MM.1S (cell line): ENCODE data around the gene TIMP4.

ENCODE experiments used
- DNase-seq: peaks from one replicate; pipeline ENCODE4 v3.0.0-alpha.2; 2015
- H2AFZ ChIP-seq: fragments of 300-600 bp; sonication (generic); 2 replicates; pipeline ENCODE4 v1.6.0; 2016; ENCODE audit warnings: antibody characterized with exemption, low read length
- H3F3A ChIP-seq: fragments of 300-600 bp; sonication (generic); 2 replicates; pipeline ENCODE4 v1.6.1; 2016; ENCODE audit warnings: mild to moderate bottlenecking, antibody characterized with exemption, low read length, moderate library complexity, mixed read lengths; ENCODE audit not compliant: insufficient read depth
- H3K27ac ChIP-seq: fragments of 300-600 bp; sonication (generic); 2 replicates; pipeline ENCODE4 v1.5.1; 2016; ENCODE audit warnings: mild to moderate bottlenecking, low read length
- H3K27me3 ChIP-seq: fragments of 300-600 bp; sonication (generic); replicated peaks from 2 replicates; pipeline ENCODE4 v1.6.0; 2016; ENCODE audit warnings: low read length; ENCODE audit not compliant: insufficient read depth
- H3K36me3 ChIP-seq: fragments of 300-600 bp; sonication (generic); replicated peaks from 2 replicates; pipeline ENCODE4 v1.6.1; 2016; ENCODE audit warnings: mild to moderate bottlenecking, low read length, mixed read lengths; ENCODE audit not compliant: insufficient read depth
- H3K4me1 ChIP-seq: fragments of 300-600 bp; sonication (generic); 2 replicates; pipeline ENCODE4 v1.6.1; 2016; ENCODE audit warnings: low read length, mixed read lengths
- H3K4me2 ChIP-seq: fragments of 300-600 bp; sonication (generic); 2 replicates; pipeline ENCODE4 v1.6.0; 2016; ENCODE audit warnings: low read depth, low read length
- H3K4me3 ChIP-seq: fragments of 300-600 bp; sonication (generic); 2 replicates; pipeline ENCODE4 v1.5.1; 2016; ENCODE audit warnings: low read length, mixed read lengths
- H3K79me2 ChIP-seq: fragments of 300-600 bp; sonication (generic); 2 replicates; pipeline ENCODE4 v1.6.1; 2016; ENCODE audit warnings: mixed run types, low read length, mixed read lengths
- H3K9ac ChIP-seq: fragments of 300-600 bp; sonication (generic); 2 replicates; pipeline ENCODE4 v1.6.1; 2016; ENCODE audit warnings: low read length, mixed read lengths
- H3K9me2 ChIP-seq: fragments of 300-600 bp; sonication (generic); replicated peaks from 2 replicates; pipeline ENCODE4 v1.6.1; 2016; ENCODE audit warnings: mild to moderate bottlenecking, low read length, mixed read lengths; ENCODE audit not compliant: insufficient read depth
- H3K9me3 ChIP-seq: fragments of 300-600 bp; sonication (generic); replicated peaks from 2 replicates; pipeline ENCODE4 v1.6.1; 2016; ENCODE audit warnings: mild to moderate bottlenecking, low read length, mixed read lengths; ENCODE audit not compliant: insufficient read depth
- H4K20me1 ChIP-seq: fragments of 300-600 bp; sonication (generic); 2 replicates; pipeline ENCODE4 v1.6.1; 2016; ENCODE audit warnings: mild to moderate bottlenecking, low read length, moderate library complexity, mixed read lengths; ENCODE audit not compliant: insufficient read depth
- EZH2 ChIP-seq: fragments of 300-600 bp; sonication (generic); optimal IDR thresholded peaks from 2 replicates; pipeline ENCODE3; 2017; ENCODE audit warnings: low read depth, mild to moderate bottlenecking, antibody characterized with exemption, low read length, mixed read lengths
- EZH2phosphoT487 ChIP-seq: fragments of 300-600 bp; sonication (generic); IDR thresholded peaks from 2 replicates; pipeline ENCODE4 v1.6.1; 2018; ENCODE audit warnings: antibody characterized with exemption, low read length
- TF ChIP-seq, protein P1 (sequence below): fragments of 300-600 bp; sonication (generic); IDR thresholded peaks from 2 replicates; pipeline ENCODE4 v1.5.1; 2016; ENCODE audit warnings: antibody characterized with exemption, low read length, mixed read lengths

TIMP4 gene

DNA sequence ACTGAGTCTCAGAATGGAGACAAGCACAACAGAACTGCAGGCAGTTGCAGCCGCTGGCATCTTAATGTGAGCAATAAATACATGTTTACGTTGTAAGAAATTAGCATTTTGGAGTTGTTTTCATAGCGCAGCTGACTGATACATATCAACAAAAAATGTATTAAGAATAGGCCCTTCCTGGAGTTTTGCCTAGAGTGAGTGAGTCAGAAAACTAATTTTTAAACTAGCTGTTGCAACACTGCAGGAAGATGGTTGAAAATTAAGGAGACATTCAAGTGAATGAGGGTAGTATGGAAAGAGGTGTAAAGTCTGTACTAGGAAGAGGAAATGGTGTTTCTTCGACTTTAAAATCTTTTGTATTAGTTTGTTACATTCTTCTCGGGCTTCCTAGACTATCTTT is 39.6 kb upstream of the TIMP4 start:
- no peak overlapping the region for H2AFZ ChIP-seq

GRCh38 chr3:12197475-12197874 is 38.8 kb upstream of the TIMP4 start:
- no peak for DNase-seq
- Histone ChIP-seq H3K4me1 (peaks cover 5% of the 10 kb centered on the region; the same call in 1 of the 2 replicates), H3K36me3 (no peaks in the 10 kb centered on the region), H3K9ac (no peak overlapping the region), H3K27ac (no peak overlapping the region), H4K20me1 (no peaks in the 10 kb centered on the region), H3K79me2 (no peaks in the 10 kb centered on the region), H2AFZ (no peak overlapping the region), H3K4me3 (no peak overlapping the region), H3K4me2 (no peak overlapping the region), H3K9me2 (no peaks in the 10 kb centered on the region), H3K9me3 (no peaks in the 10 kb centered on the region), H3K27me3 (no peaks in the 10 kb centered on the region), H3F3A (no peaks in the 10 kb centered on the region)
- TF ChIP-seq EZH2phosphoT487: no peak
- no peak for TF ChIP-seq EZH2

More for the DNA sequence above, 39.6 kb upstream of the TIMP4 start:
- Histone ChIP-seq H3K4me3 (no peak overlapping the region), H4K20me1 (no peaks in the 10 kb centered on the region), H3K27me3 (no peaks in the 10 kb centered on the region), H3K36me3 (no peaks in the 10 kb centered on the region), H3K27ac (no peak overlapping the region), H3K79me2 (no peaks in the 10 kb centered on the region), H3K4me1 (peaks cover 1% of the 10 kb centered on the region; the same call in 1 of the 2 replicates), H3K9me3 (no peaks in the 10 kb centered on the region), H3K9ac (no peak overlapping the region), H3F3A (no peaks in the 10 kb centered on the region), H3K9me2 (no peaks in the 10 kb centered on the region), H3K4me2 (no peak overlapping the region)
- TF ChIP-seq, protein P1, sequence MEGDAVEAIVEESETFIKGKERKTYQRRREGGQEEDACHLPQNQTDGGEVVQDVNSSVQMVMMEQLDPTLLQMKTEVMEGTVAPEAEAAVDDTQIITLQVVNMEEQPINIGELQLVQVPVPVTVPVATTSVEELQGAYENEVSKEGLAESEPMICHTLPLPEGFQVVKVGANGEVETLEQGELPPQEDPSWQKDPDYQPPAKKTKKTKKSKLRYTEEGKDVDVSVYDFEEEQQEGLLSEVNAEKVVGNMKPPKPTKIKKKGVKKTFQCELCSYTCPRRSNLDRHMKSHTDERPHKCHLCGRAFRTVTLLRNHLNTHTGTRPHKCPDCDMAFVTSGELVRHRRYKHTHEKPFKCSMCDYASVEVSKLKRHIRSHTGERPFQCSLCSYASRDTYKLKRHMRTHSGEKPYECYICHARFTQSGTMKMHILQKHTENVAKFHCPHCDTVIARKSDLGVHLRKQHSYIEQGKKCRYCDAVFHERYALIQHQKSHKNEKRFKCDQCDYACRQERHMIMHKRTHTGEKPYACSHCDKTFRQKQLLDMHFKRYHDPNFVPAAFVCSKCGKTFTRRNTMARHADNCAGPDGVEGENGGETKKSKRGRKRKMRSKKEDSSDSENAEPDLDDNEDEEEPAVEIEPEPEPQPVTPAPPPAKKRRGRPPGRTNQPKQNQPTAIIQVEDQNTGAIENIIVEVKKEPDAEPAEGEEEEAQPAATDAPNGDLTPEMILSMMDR: no peak
- no peak for TF ChIP-seq EZH2phosphoT487
- no peak for TF ChIP-seq EZH2
- DNase-seq: no peak

GRCh38 chr3:12196684-12197083 is 38.0 kb upstream of the TIMP4 start:
- Histone ChIP-seq H3K27ac (no peak overlapping the region), H3K4me2 (no peak overlapping the region), H4K20me1 (no peaks in the 10 kb centered on the region), H2AFZ (no peak overlapping the region), H3K4me3 (no peak overlapping the region), H3K79me2 (no peaks in the 10 kb centered on the region), H3K36me3 (no peaks in the 10 kb centered on the region), H3K4me1 (peaks cover 5% of the 10 kb centered on the region; the same call in 1 of the 2 replicates), H3K9ac (no peak overlapping the region), H3K9me2 (no peaks in the 10 kb centered on the region), H3K9me3 (no peaks in the 10 kb centered on the region), H3F3A (no peaks in the 10 kb centered on the region), H3K27me3 (no peaks in the 10 kb centered on the region)
- DNase-seq: no peak
- TF ChIP-seq, protein P1: no peak
- TF ChIP-seq EZH2: no peak
- no peak for TF ChIP-seq EZH2phosphoT487

GRCh38 chr3:12195231-12195630 is 36.5 kb upstream of the TIMP4 start:
- Histone ChIP-seq H4K20me1 (no peaks in the 10 kb centered on the region), H2AFZ (no peak overlapping the region), H3K27ac (no peak overlapping the region), H3K9me3 (no peaks in the 10 kb centered on the region), H3K4me2 (no peak overlapping the region), H3K36me3 (no peaks in the 10 kb centered on the region), H3K79me2 (no peaks in the 10 kb centered on the region), H3F3A (no peaks in the 10 kb centered on the region), H3K27me3 (no peaks in the 10 kb centered on the region), H3K9ac (no peak overlapping the region), H3K4me3 (no peak overlapping the region), H3K4me1 (peaks cover 5% of the 10 kb centered on the region; the same call in 1 of the 2 replicates), H3K9me2 (no peaks in the 10 kb centered on the region)
- no peak for DNase-seq
- TF ChIP-seq, protein P1: no peak
- TF ChIP-seq EZH2phosphoT487 (no peak), EZH2 (no peak)
